Rectal smooth muscle tissue (tissue), 1 donor: ENCODE data around the gene LRMDA.
A peak's percentile ranks its signal among the peaks of the same experiment; 100 is the strongest.

Source experiments
- H3K27ac ChIP-seq: one replicate; pipeline ENCODE4 v1.7.0; 2013; ENCODE audit warnings: low read depth, low read length, inconsistent platforms
- H3K27me3 ChIP-seq: one replicate; pipeline ENCODE4 v1.7.0; 2013; ENCODE audit warnings: low read length; ENCODE audit not compliant: control insufficient read depth, insufficient read depth
- H3K36me3 ChIP-seq: one replicate; pipeline ENCODE4 v1.7.0; 2013; ENCODE audit warnings: low read length; ENCODE audit not compliant: control insufficient read depth, insufficient read depth
- H3K4me1 ChIP-seq: one replicate; pipeline ENCODE4 v1.7.0; 2013; ENCODE audit warnings: low read length; ENCODE audit not compliant: control insufficient read depth, insufficient read depth
- H3K4me3 ChIP-seq: one replicate; pipeline ENCODE4 v1.7.0; 2013; ENCODE audit warnings: low read length
- H3K9ac ChIP-seq: one replicate; pipeline ENCODE4 v1.7.0; 2013; ENCODE audit warnings: low read length

Gene LRMDA

GRCh38 chr10:75465450-75465827 lies 34.0 kb downstream of the LRMDA start:
- Histone ChIP-seq H3K36me3 (no peaks in the 10 kb centered on the region), H3K27ac (peak overlapping the region; percentile 52), H3K9ac (no peak overlapping the region), H3K4me1 (peaks cover 20% of the 10 kb centered on the region), H3K27me3 (no peaks in the 10 kb centered on the region), H3K4me3 (no peak overlapping the region)

GRCh38 chr10:75466001-75466400 lies 34.6 kb downstream of the LRMDA start:
- no peaks in the 10 kb centered on the region for H3K27me3 ChIP-seq
- H3K27ac ChIP-seq, result no peak overlapping the region
- no peak overlapping the region for H3K9ac ChIP-seq
- no peaks in the 10 kb centered on the region for H3K36me3 ChIP-seq
- H3K4me1 ChIP-seq, result peaks cover 26% of the 10 kb centered on the region
- no peak overlapping the region for H3K4me3 ChIP-seq

DNA sequence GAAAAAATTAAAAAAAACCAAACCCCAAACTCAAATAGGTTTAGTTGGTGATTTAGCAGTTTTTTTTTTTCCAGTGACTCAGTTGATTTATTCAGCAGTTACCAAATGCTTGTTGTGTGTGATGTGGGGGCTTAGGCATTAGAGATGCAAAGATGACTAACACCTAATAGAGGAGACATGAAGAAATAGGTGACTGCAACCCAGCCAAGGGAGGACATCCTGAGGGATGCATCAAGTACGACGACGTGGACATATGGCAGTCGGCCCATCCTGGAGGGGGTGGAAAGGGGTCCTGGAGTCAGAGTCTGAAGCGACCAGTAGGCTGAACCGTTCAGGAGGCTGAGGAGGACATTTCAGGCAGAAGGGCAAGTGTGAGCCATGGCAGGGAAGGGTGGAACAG lies 35.5 kb downstream of the LRMDA start:
- H3K4me3 ChIP-seq, result no peak overlapping the region
- H3K36me3 ChIP-seq, result no peaks in the 10 kb centered on the region
- H3K27ac ChIP-seq, result no peak overlapping the region
- no peak overlapping the region for H3K9ac ChIP-seq
- peaks cover 26% of the 10 kb centered on the region for H3K4me1 ChIP-seq
- no peaks in the 10 kb centered on the region for H3K27me3 ChIP-seq

GRCh38 chr10:75468612-75469005 lies 37.2 kb downstream of the LRMDA start:
- Histone ChIP-seq H3K4me3 (no peak overlapping the region), H3K27ac (no peak overlapping the region), H3K4me1 (peaks cover 26% of the 10 kb centered on the region), H3K27me3 (no peaks in the 10 kb centered on the region), H3K36me3 (no peaks in the 10 kb centered on the region), H3K9ac (no peak overlapping the region)

DNA sequence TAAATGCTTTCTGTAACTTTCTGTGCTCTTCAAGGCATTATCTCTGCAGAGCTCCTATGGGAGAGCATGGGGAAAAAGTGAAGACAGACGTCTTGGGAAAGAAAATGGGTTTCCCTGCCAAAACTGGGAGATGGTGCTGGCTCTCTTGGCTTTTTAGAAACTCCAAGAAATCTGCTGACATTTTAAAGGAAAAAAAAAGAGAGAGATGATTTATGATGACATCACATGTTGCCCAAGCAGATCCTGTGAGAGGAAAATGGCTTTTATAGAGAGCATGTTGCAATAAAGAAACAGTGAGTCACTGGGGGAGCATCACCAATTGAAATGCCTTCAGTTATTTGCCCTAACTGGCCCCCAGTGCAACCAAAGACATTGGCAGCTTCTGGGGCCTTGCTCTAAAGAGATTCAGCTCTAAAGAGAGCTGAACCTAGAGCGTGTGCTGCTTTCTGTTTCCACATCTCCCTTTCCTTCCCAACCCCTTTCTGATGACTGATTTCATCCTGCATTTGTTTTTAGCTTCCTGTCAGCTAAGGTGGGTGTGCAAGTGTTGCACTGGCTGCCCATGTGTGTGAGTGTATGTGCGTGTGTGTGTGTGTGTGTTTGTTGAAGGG lies 37.7 kb downstream of the LRMDA start:
- Histone ChIP-seq H3K4me3 (no peak overlapping the region), H3K27me3 (no peaks in the 10 kb centered on the region), H3K36me3 (no peaks in the 10 kb centered on the region), H3K4me1 (peaks cover 26% of the 10 kb centered on the region), H3K9ac (no peak overlapping the region), H3K27ac (no peak overlapping the region)

DNA sequence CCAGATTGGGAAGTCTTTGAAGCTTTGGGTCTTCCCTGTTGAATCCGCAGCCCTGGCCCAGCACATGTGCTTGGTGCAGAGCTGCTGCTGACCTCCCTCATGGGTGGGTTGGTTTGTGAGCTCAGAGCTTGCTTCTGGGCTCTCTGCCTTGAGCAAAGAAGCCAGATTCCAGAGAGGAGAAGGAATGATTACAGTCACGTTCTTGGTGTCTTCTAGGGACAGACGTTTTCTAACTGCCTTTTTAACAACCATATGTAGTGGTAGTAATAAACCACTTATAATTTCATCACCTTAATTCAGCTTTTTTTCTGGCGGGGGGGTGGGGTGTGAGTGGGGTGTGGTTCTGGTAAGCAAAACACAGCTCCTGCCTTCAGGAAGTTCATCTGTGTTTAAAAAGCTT lies 39.5 kb downstream of the LRMDA start:
- Histone ChIP-seq H3K9ac (no peak overlapping the region), H3K27me3 (no peaks in the 10 kb centered on the region), H3K27ac (no peak overlapping the region), H3K4me3 (no peak overlapping the region), H3K4me1 (peaks cover 14% of the 10 kb centered on the region), H3K36me3 (no peaks in the 10 kb centered on the region)

DNA sequence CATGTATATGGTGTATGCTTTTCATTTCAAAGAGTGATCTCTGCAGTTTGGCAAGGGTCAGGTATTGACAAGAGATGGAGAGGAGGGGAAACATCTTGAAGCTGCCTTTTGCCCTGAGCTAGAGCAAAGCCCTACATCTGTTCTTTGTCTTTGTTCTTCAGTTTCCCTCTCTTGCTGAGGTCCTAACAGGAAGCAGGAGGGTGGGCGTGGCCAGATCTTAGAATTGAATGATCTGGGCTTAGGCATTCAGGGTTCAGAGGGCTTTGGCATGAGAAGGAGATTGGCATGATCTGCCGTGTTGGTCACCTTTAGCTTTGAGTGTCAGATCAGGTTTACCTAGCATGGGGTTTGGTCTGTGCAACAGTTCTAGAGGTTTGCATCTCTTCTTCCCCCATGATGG lies 41.3 kb downstream of the LRMDA start:
- no peaks in the 10 kb centered on the region for H3K36me3 ChIP-seq
- peaks cover 12% of the 10 kb centered on the region for H3K4me1 ChIP-seq
- H3K9ac ChIP-seq, result no peak overlapping the region
- no peak overlapping the region for H3K4me3 ChIP-seq
- H3K27ac ChIP-seq, result no peak overlapping the region
- no peaks in the 10 kb centered on the region for H3K27me3 ChIP-seq

DNA sequence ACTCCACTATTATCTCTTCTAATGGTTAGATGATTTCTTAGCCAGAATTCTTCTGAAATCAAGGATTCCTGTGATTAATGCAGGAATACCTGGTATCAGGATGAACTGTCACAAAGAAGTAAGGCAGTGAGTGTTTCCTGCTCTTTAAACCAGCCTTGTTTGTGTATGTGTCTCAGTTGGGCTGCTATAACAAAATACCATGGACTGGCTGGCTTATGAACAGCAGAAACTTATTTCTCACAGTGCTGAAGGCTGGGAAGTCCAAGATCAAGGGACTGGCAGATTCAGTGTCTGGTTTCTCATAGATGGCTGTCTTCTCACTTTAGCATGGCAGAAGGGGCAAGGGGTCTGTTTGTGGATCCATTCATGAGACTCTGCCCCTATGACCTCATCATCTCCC lies 42.7 kb downstream of the LRMDA start:
- H3K4me1 ChIP-seq, result peaks cover 12% of the 10 kb centered on the region
- no peak overlapping the region for H3K9ac ChIP-seq
- no peaks in the 10 kb centered on the region for H3K27me3 ChIP-seq
- no peak overlapping the region for H3K4me3 ChIP-seq
- H3K27ac ChIP-seq, result no peak overlapping the region
- no peaks in the 10 kb centered on the region for H3K36me3 ChIP-seq

- no peak overlapping the region for H3K9ac ChIP-seq
- H3K4me1 ChIP-seq, result peaks cover 4% of the 10 kb centered on the region
- no peaks in the 10 kb centered on the region for H3K36me3 ChIP-seq
- H3K27me3 ChIP-seq, result no peaks in the 10 kb centered on the region
- no peak overlapping the region for H3K4me3 ChIP-seq
- H3K27ac ChIP-seq, result no peak overlapping the region
These were observed 44.2 kb downstream of the LRMDA start for GRCh38 chr10:75475460-75476182.

DNA sequence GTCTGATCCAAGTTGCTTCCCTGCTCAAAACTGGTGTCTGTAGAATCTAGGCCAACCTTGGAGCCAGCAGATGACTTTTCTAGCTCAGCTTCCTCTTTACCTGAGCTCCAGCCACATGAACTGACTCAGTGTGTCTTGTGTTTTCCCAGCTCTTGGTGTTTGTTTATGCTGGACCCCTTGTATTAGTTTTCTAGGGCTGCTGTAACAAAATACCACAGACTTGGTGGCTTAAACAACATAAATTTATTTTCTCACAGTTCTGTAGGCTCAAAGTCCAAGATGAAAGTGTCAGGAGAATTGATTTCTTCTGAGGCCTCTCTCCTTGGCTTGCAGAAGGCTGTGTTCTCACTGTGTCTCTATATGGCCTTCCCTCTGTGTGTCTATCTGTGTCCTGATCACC lies 45.1 kb downstream of the LRMDA start:
- H3K27me3 ChIP-seq, result no peaks in the 10 kb centered on the region
- no peaks in the 10 kb centered on the region for H3K4me1 ChIP-seq
- no peak overlapping the region for H3K9ac ChIP-seq
- no peak overlapping the region for H3K27ac ChIP-seq
- H3K36me3 ChIP-seq, result no peaks in the 10 kb centered on the region
- no peak overlapping the region for H3K4me3 ChIP-seq

DNA sequence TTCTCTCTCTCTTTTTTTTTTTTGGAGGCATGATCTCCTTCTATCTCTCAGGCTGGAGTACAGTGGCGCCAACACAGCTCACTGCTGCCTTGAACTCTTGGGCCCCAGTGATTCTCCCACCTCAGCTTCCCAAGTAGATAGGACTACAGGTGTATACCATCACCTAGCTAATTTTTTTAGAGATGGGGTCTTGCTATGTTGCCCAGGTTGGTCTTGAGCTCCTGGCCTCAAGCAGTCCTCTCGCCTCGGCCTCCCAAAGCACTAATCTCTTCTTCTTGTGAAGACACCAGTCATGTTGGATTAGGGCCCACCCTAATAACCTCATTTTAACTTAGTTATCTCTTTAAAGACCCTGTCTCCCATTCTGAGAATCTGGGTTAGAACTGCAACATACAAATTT lies 45.6 kb downstream of the LRMDA start:
- Histone ChIP-seq H3K27me3 (no peaks in the 10 kb centered on the region), H3K36me3 (no peaks in the 10 kb centered on the region), H3K9ac (no peak overlapping the region), H3K4me3 (no peak overlapping the region), H3K4me1 (no peaks in the 10 kb centered on the region), H3K27ac (no peak overlapping the region)

GRCh38 chr10:75477680-75478079 lies 46.3 kb downstream of the LRMDA start:
- H3K9ac ChIP-seq, result no peak overlapping the region
- no peaks in the 10 kb centered on the region for H3K36me3 ChIP-seq
- no peaks in the 10 kb centered on the region for H3K4me1 ChIP-seq

DNA sequence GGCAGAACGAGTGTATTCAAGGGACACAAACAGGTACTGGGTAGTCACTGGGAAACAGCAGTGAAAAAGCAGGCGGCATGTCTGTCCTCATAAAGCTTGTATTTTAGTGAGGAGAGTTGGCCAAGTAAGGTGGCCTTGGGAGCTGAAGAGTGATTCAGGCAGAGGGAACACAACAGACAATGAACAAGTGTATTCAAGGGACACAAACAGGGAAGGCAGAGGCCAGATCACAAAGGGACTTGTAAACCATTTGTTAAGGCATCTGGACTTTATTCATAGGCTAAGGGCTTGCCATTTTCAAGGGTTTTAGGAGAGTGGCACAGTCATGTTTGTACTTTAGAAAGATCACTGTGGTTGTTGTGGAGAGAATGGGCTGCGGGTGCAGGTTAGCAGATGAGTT lies 49.0 kb downstream of the LRMDA start:
- no peaks in the 10 kb centered on the region for H3K27me3 ChIP-seq
- no peak overlapping the region for H3K27ac ChIP-seq
- no peak overlapping the region for H3K4me3 ChIP-seq
- H3K4me1 ChIP-seq, result no peaks in the 10 kb centered on the region
- no peaks in the 10 kb centered on the region for H3K36me3 ChIP-seq
- H3K9ac ChIP-seq, result no peak overlapping the region

More at GRCh38 chr10:75477680-75478079, 46.3 kb downstream of the LRMDA start:
- Histone ChIP-seq H3K27ac (no peak overlapping the region), H3K4me3 (no peak overlapping the region), H3K27me3 (no peaks in the 10 kb centered on the region)
